Adrenal gland (tissue), 5 donors: ENCODE results near the gene PSMD12.

Experiments
- POLR2A ChIP-seq, 2 donors: fragments of 450-650 bp; IDR thresholded peaks; one replicate each; pipeline ENCODE4 v1.6.1; 2017; ENCODE audit warnings: antibody characterized with exemption in 2 of 2, mild to moderate bottlenecking in 2 of 2, moderate library complexity in 1 of 2
- TF ChIP-seq, protein P1 (sequence below), 6 experiments: fragments of 450-650 bp in 4 of 6; fragments of 200-600 bp in 2 of 6; sonication (generic) in 1 of 6; IDR thresholded peaks; 1 replicate in 5 of 6; 2 replicates in 1 of 6; pipeline versions ENCODE4 v1.5.1 to v1.8.0; 2016 to 2021; ENCODE audit warnings: antibody characterized with exemption in 6 of 6, mild to moderate bottlenecking in 2 of 6, moderate library complexity in 1 of 6
- donor health status: DM: no; HTN: no; CAD: no.

DNA sequence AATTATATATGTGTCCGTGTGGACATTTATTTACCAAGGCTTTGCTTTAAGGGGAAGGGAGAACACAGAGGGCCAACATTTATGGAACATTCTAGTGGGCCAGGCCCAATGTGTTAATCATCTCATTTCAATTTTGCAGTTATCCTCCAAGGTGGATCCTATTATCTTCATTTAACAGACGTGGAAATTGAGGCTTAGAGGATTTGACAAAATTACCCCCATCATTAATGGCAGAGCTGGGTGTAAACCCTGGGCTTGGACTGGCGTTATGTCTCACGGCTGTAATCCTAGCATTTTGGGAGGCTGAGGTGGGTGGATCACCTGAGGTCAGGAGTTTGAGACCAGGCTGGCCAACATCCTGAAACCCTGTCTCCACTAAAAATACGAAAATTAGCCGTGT lies 37.1 kb upstream of the PSMD12 start:
- TF ChIP-seq POLR2A (IDR thresholded peaks at IDR 0.05), result no peak
- TF ChIP-seq, protein P1, sequence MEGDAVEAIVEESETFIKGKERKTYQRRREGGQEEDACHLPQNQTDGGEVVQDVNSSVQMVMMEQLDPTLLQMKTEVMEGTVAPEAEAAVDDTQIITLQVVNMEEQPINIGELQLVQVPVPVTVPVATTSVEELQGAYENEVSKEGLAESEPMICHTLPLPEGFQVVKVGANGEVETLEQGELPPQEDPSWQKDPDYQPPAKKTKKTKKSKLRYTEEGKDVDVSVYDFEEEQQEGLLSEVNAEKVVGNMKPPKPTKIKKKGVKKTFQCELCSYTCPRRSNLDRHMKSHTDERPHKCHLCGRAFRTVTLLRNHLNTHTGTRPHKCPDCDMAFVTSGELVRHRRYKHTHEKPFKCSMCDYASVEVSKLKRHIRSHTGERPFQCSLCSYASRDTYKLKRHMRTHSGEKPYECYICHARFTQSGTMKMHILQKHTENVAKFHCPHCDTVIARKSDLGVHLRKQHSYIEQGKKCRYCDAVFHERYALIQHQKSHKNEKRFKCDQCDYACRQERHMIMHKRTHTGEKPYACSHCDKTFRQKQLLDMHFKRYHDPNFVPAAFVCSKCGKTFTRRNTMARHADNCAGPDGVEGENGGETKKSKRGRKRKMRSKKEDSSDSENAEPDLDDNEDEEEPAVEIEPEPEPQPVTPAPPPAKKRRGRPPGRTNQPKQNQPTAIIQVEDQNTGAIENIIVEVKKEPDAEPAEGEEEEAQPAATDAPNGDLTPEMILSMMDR (IDR thresholded peaks at IDR 0.05), result no peak
